Activated CD4-positive, CD25-positive, alpha-beta regulatory T cell (primary cell): Measurements from ENCODE around the gene CCL2.

ENCODE experiments used
- DNase-seq, 4 experiments: peaks; one replicate each; lab custom pipeline; 2025; lab: John Stamatoyannopoulos, UW

Gene CCL2

GRCh38 chr17:34265711-34266110, 10.6 kb downstream of the CCL2 start:
- no peak for DNase-seq

- no peak for DNase-seq
Observed at GRCh38 chr17:34269969-34270368, 14.9 kb downstream of the CCL2 start, which contains the start of gene CCL7. Gene CCL7, plus strand, starts transcription at chr17:34270221. Its CDS starts 70 bp downstream, at chr17:34270291.

GRCh38 chr17:34275881-34276280, 20.8 kb downstream of the CCL2 start:
- DNase-seq = no peak

- no peak for DNase-seq
Observed at GRCh38 chr17:34276826-34277225, 21.7 kb downstream of the CCL2 start.

- DNase-seq = no peak
Observed at GRCh38 chr17:34283571-34283970, 28.5 kb downstream of the CCL2 start.

GRCh38 chr17:34285286-34285792, 30.3 kb downstream of the CCL2 start, which contains the start of gene CCL11:
Gene CCL11, plus strand, starts transcription at chr17:34285742. Its CDS starts 67 bp downstream, at chr17:34285809.
- no peak for DNase-seq

- no peak for DNase-seq
Observed at GRCh38 chr17:34287875-34288274, 32.8 kb downstream of the CCL2 start.

GRCh38 chr17:34290586-34290985, 35.5 kb downstream of the CCL2 start:
- DNase-seq = no peak

- DNase-seq = no peak
Observed at GRCh38 chr17:34291721-34292348, 36.8 kb downstream of the CCL2 start.

GRCh38 chr17:34299027-34299426, 43.9 kb downstream of the CCL2 start:
- DNase-seq = no peak

- no peak for DNase-seq
Observed at GRCh38 chr17:34299956-34300577, 45.0 kb downstream of the CCL2 start.

- DNase-seq = no peak
Observed at GRCh38 chr17:34300652-34301370, 45.7 kb downstream of the CCL2 start.

- no peak for DNase-seq
Observed at GRCh38 chr17:34301986-34302385, 46.9 kb downstream of the CCL2 start.

- DNase-seq = no peak
Observed at GRCh38 chr17:34302636-34303035, 47.6 kb downstream of the CCL2 start.

- DNase-seq = no peak
Observed at GRCh38 chr17:34303606-34304005, 48.5 kb downstream of the CCL2 start.

- no peak for DNase-seq
Observed at GRCh38 chr17:34305061-34305460, 50.0 kb downstream of the CCL2 start.

- DNase-seq = no peak
Observed at GRCh38 chr17:34305606-34306005, 50.5 kb downstream of the CCL2 start.

GRCh38 chr17:34306466-34306865, 51.4 kb downstream of the CCL2 start:
- DNase-seq = no peak
